SK-N-SH (cell line): ENCODE data around the gene VASH2.

ENCODE experiments used
- CHD2 ChIP-seq: fragments of 150-350 bp; IDR thresholded peaks from 2 replicates; pipeline ENCODE4 v1.6.1; 2018; ENCODE audit warnings: low read length; ENCODE audit not compliant: partially characterized antibody
- EZH2phosphoT487 ChIP-seq: fragments of 200-600 bp; sonication (generic); IDR thresholded peaks from 2 replicates; pipeline ENCODE4 v1.6.1; 2017; ENCODE audit warnings: low read depth, mixed run types, mild to moderate bottlenecking, antibody characterized with exemption, moderate library complexity, borderline replicate concordance
- FOXJ3 ChIP-seq: sonication (generic); formaldehyde crosslinking; IDR thresholded peaks from 2 replicates; pipeline ENCODE4 v1.5.1; 2020; ENCODE audit warnings: mild to moderate bottlenecking, missing genetic modification reagents
- JUND ChIP-seq: IDR thresholded peaks from 2 replicates; pipeline ENCODE4 v1.4.0; 2012
- POLR2AphosphoS5 ChIP-seq: IDR thresholded peaks from 2 replicates; pipeline ENCODE4 v1.6.1; 2012; ENCODE audit warnings: low read depth, low read length
- RCOR1 ChIP-seq: fragments of 150-350 bp; IDR thresholded peaks from 2 replicates; pipeline ENCODE4 v1.6.1; 2017; ENCODE audit warnings: antibody characterized with exemption, low read length
- SMC3 ChIP-seq: IDR thresholded peaks from 2 replicates; pipeline ENCODE4 v1.6.1; 2012; ENCODE audit warnings: low read depth, low read length, improper control_type of control experiment
- TCF12 ChIP-seq: IDR thresholded peaks from 2 replicates; pipeline ENCODE4 v1.4.0; 2012
- TF ChIP-seq, protein P1 (sequence below): fragments of 200-600 bp; sonication (generic); IDR thresholded peaks from 2 replicates; pipeline ENCODE4 v1.6.1; 2017; ENCODE audit warnings: antibody characterized with exemption, mild to moderate bottlenecking, moderate library complexity
- TF ChIP-seq, protein P2 (sequence below): fragments of 150-350 bp; IDR thresholded peaks from 2 replicates; pipeline ENCODE4 v1.6.1; 2017; ENCODE audit warnings: antibody characterized with exemption, low read length, low read depth, borderline replicate concordance
- TF ChIP-seq, protein P3 (sequence below): IDR thresholded peaks from 2 replicates; pipeline ENCODE4 v1.4.0; 2012; ENCODE audit warnings: low read depth
- TF ChIP-seq, protein P4 (sequence below): IDR thresholded peaks from 2 replicates; pipeline ENCODE4 v1.6.1; 2012; ENCODE audit warnings: mild to moderate bottlenecking, low read depth, low read length, moderate library complexity
- TF ChIP-seq, protein P5 (sequence below): fragments of 150-350 bp; IDR thresholded peaks from 2 replicates; pipeline ENCODE4 v1.6.1; 2016; ENCODE audit warnings: mild to moderate bottlenecking, low read depth, low read length

DNA sequence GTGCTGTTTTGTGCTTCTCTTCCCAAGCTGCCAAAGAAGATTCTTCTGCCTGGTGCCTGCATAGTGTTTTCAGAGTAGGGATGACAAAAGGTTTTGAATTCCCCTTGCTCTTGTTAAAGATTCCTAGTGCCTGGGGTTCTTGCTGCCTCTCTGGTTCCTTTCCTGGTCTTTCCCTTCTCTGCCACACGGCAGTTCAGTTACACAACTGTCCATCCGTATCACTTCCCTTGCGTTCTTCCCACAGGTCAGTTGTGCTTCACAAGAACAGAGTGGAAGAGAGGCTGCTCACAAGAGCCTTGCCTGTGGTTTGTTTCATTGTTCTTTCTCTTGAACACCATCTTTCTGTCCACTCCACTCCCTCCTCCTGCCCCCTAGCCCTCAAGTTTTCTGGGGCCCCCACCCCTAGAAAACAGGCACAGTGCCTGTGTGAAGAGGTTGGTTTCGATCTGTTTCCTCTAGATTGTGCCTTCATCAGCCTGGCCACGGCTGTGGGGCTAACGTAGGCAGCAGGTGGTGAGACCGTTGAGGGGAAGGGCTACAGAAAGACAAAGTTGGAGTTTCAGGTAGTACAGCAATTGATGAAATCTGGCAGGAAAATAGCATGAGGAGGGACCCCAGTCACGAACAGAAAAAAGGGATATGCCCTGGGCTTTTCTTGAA, 5.8 kb downstream of the VASH2 start:
- TF ChIP-seq, protein P1, sequence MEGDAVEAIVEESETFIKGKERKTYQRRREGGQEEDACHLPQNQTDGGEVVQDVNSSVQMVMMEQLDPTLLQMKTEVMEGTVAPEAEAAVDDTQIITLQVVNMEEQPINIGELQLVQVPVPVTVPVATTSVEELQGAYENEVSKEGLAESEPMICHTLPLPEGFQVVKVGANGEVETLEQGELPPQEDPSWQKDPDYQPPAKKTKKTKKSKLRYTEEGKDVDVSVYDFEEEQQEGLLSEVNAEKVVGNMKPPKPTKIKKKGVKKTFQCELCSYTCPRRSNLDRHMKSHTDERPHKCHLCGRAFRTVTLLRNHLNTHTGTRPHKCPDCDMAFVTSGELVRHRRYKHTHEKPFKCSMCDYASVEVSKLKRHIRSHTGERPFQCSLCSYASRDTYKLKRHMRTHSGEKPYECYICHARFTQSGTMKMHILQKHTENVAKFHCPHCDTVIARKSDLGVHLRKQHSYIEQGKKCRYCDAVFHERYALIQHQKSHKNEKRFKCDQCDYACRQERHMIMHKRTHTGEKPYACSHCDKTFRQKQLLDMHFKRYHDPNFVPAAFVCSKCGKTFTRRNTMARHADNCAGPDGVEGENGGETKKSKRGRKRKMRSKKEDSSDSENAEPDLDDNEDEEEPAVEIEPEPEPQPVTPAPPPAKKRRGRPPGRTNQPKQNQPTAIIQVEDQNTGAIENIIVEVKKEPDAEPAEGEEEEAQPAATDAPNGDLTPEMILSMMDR: no peak
- TF ChIP-seq JUND (no peak), TCF12 (no peak), EZH2phosphoT487 (no peak), SMC3 (no peak), CHD2 (no peak), POLR2AphosphoS5 (no peak), FOXJ3 (no peak), RCOR1 (no peak)
- TF ChIP-seq, protein P2, sequence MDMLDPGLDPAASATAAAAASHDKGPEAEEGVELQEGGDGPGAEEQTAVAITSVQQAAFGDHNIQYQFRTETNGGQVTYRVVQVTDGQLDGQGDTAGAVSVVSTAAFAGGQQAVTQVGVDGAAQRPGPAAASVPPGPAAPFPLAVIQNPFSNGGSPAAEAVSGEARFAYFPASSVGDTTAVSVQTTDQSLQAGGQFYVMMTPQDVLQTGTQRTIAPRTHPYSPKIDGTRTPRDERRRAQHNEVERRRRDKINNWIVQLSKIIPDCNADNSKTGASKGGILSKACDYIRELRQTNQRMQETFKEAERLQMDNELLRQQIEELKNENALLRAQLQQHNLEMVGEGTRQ: no peak
- TF ChIP-seq, protein P3, sequence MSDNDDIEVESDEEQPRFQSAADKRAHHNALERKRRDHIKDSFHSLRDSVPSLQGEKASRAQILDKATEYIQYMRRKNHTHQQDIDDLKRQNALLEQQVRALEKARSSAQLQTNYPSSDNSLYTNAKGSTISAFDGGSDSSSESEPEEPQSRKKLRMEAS: no peak
- TF ChIP-seq, protein P4, sequence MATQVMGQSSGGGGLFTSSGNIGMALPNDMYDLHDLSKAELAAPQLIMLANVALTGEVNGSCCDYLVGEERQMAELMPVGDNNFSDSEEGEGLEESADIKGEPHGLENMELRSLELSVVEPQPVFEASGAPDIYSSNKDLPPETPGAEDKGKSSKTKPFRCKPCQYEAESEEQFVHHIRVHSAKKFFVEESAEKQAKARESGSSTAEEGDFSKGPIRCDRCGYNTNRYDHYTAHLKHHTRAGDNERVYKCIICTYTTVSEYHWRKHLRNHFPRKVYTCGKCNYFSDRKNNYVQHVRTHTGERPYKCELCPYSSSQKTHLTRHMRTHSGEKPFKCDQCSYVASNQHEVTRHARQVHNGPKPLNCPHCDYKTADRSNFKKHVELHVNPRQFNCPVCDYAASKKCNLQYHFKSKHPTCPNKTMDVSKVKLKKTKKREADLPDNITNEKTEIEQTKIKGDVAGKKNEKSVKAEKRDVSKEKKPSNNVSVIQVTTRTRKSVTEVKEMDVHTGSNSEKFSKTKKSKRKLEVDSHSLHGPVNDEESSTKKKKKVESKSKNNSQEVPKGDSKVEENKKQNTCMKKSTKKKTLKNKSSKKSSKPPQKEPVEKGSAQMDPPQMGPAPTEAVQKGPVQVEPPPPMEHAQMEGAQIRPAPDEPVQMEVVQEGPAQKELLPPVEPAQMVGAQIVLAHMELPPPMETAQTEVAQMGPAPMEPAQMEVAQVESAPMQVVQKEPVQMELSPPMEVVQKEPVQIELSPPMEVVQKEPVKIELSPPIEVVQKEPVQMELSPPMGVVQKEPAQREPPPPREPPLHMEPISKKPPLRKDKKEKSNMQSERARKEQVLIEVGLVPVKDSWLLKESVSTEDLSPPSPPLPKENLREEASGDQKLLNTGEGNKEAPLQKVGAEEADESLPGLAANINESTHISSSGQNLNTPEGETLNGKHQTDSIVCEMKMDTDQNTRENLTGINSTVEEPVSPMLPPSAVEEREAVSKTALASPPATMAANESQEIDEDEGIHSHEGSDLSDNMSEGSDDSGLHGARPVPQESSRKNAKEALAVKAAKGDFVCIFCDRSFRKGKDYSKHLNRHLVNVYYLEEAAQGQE: no peak
- TF ChIP-seq, protein P5, sequence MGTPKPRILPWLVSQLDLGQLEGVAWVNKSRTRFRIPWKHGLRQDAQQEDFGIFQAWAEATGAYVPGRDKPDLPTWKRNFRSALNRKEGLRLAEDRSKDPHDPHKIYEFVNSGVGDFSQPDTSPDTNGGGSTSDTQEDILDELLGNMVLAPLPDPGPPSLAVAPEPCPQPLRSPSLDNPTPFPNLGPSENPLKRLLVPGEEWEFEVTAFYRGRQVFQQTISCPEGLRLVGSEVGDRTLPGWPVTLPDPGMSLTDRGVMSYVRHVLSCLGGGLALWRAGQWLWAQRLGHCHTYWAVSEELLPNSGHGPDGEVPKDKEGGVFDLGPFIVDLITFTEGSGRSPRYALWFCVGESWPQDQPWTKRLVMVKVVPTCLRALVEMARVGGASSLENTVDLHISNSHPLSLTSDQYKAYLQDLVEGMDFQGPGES: no peak
